SU-DHL-6 (cell line): Measurements from ENCODE around the gene CABP2.

Source experiments
- H2AFZ ChIP-seq: fragments of 200-600 bp; sonication (generic); 2 replicates; pipeline ENCODE4 v1.6.1; 2014; ENCODE audit warnings: low read depth, mild to moderate bottlenecking, moderate library complexity, mixed read lengths, antibody characterized with exemption, low read length; ENCODE audit not compliant: severe bottlenecking
- H3F3A ChIP-seq: fragments of 200-600 bp; shearing (Covaris generic); 2 replicates; pipeline ENCODE4 v1.6.0; 2016; ENCODE audit warnings: antibody characterized with exemption, mild to moderate bottlenecking; ENCODE audit not compliant: insufficient read depth
- H3K27ac ChIP-seq: fragments of 200-600 bp; sonication (generic); 2 replicates; pipeline ENCODE4 v1.5.1; 2016; ENCODE audit warnings: low read depth, mild to moderate bottlenecking, low read length, moderate library complexity, mixed read lengths
- H3K27me3 ChIP-seq: fragments of 200-600 bp; sonication (generic), shearing (Covaris generic); 2 replicates; pipeline ENCODE4 v1.6.0; 2014; ENCODE audit warnings: mild to moderate bottlenecking, low read length
- H3K36me3 ChIP-seq: fragments of 200-600 bp; sonication (generic); 2 replicates; pipeline ENCODE4 v1.6.1; 2014; ENCODE audit warnings: mild to moderate bottlenecking, low read length, mixed read lengths
- H3K4me2 ChIP-seq: fragments of 300-600, 200-600 bp; shearing (Covaris generic), sonication (generic); 2 replicates; pipeline ENCODE4 v1.6.0; 2014; ENCODE audit warnings: low read length, low read depth, mild to moderate bottlenecking; ENCODE audit not compliant: poor library complexity, severe bottlenecking
- H3K4me3 ChIP-seq: fragments of 200-600 bp; sonication (generic); 2 replicates; pipeline ENCODE4 v1.5.1; 2014; ENCODE audit warnings: antibody characterized with exemption, low read length, mild to moderate bottlenecking, mixed read lengths; ENCODE audit not compliant: insufficient read depth, poor library complexity, severe bottlenecking
- H3K79me2 ChIP-seq: fragments of 200-600 bp; sonication (generic); 2 replicates; pipeline ENCODE4 v1.6.1; 2014; ENCODE audit warnings: mild to moderate bottlenecking, low read length, moderate library complexity; ENCODE audit not compliant: insufficient read depth
- H3K9ac ChIP-seq: fragments of 200-600 bp; sonication (generic); 2 replicates; pipeline ENCODE4 v1.7.0; 2014; ENCODE audit warnings: mild to moderate bottlenecking, low read length
- H3K9me2 ChIP-seq: fragments of 200-600 bp; sonication (generic); replicated peaks from 2 replicates; pipeline ENCODE4 v1.6.1; 2014; ENCODE audit warnings: low read length; ENCODE audit not compliant: insufficient read depth
- H3K9me3 ChIP-seq: fragments of 200-600 bp; sonication (generic); 2 replicates; pipeline ENCODE4 v1.6.1; 2014; ENCODE audit warnings: low read length, mixed read lengths; ENCODE audit not compliant: insufficient read depth
- H4K20me1 ChIP-seq: fragments of 200-600 bp; sonication (generic); 2 replicates; pipeline ENCODE4 v1.6.1; 2014; ENCODE audit warnings: low read depth, mild to moderate bottlenecking, antibody characterized with exemption, low read length, moderate library complexity, mixed read lengths
- EZH2phosphoT487 ChIP-seq: fragments of 200-600 bp; sonication (generic), shearing (Covaris generic); conservative IDR thresholded peaks from 2 replicates; pipeline ENCODE4 v1.6.1; 2018; ENCODE audit warnings: mild to moderate bottlenecking, antibody characterized with exemption, low read length, moderate library complexity, mixed read lengths
- TF ChIP-seq, protein P1 (sequence below): fragments of 200-600 bp; sonication (generic); IDR thresholded peaks from one replicate; pipeline ENCODE4 v1.5.1; 2017; ENCODE audit warnings: antibody characterized with exemption, mild to moderate bottlenecking, low read length, moderate library complexity; ENCODE audit not compliant: insufficient read depth, poor library complexity, severe bottlenecking

CABP2 gene

DNA sequence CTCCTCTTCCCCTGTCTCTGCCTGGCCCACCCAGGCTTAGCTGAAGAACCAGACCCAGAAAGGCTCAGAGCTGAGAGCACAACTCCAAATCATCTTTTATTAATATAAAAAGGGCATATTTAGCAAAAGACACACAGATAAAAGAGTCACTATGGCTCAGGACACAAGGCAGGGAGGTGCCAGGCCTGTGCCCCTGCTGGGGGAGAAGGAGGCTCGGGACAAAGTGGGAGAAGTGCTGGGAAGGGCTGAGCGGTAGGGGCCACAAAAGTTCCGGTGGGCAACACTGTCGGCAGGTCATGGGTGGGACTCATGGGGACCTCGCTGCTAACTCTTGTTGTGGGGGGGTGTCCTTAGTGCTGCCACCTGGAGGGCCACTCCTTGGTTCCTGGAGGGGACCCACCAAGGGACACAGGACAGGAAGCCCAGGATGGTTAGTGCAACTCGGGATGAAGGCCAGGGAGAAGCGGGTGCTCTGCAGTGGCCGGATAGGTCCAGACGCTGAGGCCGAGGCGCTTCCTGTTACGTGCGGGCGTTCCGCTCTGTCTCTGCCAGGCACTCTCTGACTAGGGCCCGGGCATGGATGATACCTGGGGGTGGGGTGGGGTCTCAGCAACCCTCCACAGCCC, 16.7 kb downstream of the CABP2 start:
- Histone ChIP-seq H3K79me2 (peaks cover 24% of the 10 kb centered on the region), H3K27me3 (no peaks in the 10 kb centered on the region), H3F3A (peaks cover 13% of the 10 kb centered on the region), H3K9me2 (no peaks in the 10 kb centered on the region), H2AFZ (no peak overlapping the region), H3K9ac (peak overlapping the region; percentile 98), H4K20me1 (no peaks in the 10 kb centered on the region; the same call in 1 of the 2 replicates), H3K9me3 (no peaks in the 10 kb centered on the region), H3K4me3 (peak overlapping the region; percentile 71), H3K36me3 (no peaks in the 10 kb centered on the region), H3K27ac (peak overlapping the region; percentile 87), H3K4me2 (peak overlapping the region; percentile 76)
- TF ChIP-seq EZH2phosphoT487: no peak
- TF ChIP-seq, protein P1, sequence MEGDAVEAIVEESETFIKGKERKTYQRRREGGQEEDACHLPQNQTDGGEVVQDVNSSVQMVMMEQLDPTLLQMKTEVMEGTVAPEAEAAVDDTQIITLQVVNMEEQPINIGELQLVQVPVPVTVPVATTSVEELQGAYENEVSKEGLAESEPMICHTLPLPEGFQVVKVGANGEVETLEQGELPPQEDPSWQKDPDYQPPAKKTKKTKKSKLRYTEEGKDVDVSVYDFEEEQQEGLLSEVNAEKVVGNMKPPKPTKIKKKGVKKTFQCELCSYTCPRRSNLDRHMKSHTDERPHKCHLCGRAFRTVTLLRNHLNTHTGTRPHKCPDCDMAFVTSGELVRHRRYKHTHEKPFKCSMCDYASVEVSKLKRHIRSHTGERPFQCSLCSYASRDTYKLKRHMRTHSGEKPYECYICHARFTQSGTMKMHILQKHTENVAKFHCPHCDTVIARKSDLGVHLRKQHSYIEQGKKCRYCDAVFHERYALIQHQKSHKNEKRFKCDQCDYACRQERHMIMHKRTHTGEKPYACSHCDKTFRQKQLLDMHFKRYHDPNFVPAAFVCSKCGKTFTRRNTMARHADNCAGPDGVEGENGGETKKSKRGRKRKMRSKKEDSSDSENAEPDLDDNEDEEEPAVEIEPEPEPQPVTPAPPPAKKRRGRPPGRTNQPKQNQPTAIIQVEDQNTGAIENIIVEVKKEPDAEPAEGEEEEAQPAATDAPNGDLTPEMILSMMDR: no peak

DNA sequence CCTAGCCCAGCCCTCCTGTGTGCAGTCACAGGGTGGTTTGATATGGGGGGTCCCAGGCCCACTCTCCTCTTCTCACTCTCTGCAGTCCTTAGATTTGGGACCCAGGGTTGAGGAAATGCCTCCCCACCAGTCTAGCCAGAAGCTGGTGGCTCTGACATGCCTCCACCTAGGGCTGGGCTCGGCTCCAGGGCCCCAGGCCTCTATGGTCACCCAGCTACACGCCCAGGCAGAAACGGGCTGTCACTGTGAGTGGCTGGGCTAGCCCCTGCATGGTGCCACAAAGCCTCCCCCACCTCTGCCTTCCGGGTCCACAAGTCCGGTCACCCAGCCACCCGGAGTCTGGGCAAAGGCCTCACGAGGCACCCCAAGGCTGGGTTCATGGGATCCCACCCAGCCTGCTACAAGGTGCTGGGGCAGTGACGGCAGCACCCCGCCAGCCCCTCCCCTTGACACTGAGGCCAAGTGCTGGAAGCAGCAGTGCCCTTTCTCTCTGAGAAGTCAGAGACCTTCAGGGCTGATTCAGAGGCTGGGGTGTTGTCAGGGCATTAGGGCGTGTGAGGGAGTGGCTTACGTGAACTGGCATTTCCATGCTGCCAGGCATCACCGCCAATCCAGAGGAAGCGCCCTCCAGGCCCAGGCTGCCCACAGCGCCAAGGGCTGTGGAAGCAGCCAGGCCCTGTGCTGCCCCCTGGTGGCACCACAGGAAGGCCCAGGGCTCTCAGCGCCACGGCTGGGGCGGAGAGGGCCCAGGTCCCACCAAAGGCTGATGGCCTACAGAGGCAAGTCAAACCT, 17.4 kb downstream of the CABP2 start:
- Histone ChIP-seq H3K27me3 (no peaks in the 10 kb centered on the region), H3K9me2 (no peaks in the 10 kb centered on the region), H3K36me3 (no peaks in the 10 kb centered on the region), H3K79me2 (peaks cover 24% of the 10 kb centered on the region), H4K20me1 (no peaks in the 10 kb centered on the region; the same call in 1 of the 2 replicates), H3K4me3 (peak overlapping the region; percentile 98), H3K9me3 (no peaks in the 10 kb centered on the region), H3K9ac (peak overlapping the region; percentile 98), H3F3A (peaks cover 13% of the 10 kb centered on the region), H3K27ac (peak overlapping the region; percentile 87), H2AFZ (no peak overlapping the region), H3K4me2 (peak overlapping the region; percentile 76)
- TF ChIP-seq, protein P1: peak; percentile 88
- TF ChIP-seq EZH2phosphoT487: no peak

DNA sequence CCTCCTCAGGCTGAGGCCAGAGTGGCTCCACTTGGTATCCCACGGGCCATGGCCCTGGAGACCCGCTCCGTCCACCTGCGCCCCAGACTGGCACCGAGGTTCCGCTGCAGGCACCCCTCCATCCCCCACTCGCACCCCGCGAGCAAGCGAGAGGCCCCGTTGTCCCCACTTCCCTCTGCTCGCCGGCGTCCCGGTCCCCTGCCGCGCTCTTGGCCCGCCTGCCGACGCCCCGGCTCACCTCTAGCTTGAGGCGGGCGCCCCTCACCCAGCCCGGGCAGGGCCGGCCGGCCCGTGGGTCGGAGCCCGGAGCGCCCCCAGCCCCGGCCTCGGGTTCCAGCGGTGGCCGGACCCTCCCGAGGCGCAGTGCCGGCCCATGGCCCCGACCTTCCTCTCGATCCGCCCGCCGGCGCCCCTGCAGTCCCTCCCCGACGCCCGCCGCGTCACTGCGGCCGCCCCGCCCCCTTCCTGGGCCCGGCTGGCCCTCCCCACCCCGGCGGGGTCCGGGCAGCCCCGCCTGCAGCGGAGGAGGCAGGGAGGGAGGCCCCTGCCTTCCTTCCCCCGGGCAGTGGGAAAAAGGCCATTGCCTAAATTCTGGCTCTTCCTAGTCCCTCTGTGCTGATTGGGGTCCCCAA, 18.2 kb downstream of the CABP2 start, which contains the start of gene PITPNM1:
TSS of gene PITPNM1 (minus strand) at position 414 of the 632 bp plus-strand sequence. CDS start 1,183 bp downstream, outside the sequence.
- Histone ChIP-seq H3K4me3 (peak within 1 kb of the TSS; percentile 98), H3F3A (peaks cover 13% of the 10 kb centered on the region), H3K9me2 (no peaks in the 10 kb centered on the region), H3K27ac (peak within 1 kb of the TSS; percentile 87), H3K9ac (peak within 1 kb of the TSS; percentile 98), H3K79me2 (peaks cover 24% of the 10 kb centered on the region), H3K4me2 (peak within 1 kb of the TSS; percentile 76), H2AFZ (no peak within 1 kb of the TSS), H3K9me3 (no peaks in the 10 kb centered on the region), H3K27me3 (no peaks in the 10 kb centered on the region), H4K20me1 (no peaks in the 10 kb centered on the region; the same call in 1 of the 2 replicates), H3K36me3 (no peaks in the 10 kb centered on the region)
- TF ChIP-seq, protein P1: no peak
- no peak for TF ChIP-seq EZH2phosphoT487
